Measurements from ENCODE around the gene CDCP1.
A peak's percentile ranks its signal among the peaks of the same experiment; 100 is the strongest.

Gene CDCP1

DNA sequence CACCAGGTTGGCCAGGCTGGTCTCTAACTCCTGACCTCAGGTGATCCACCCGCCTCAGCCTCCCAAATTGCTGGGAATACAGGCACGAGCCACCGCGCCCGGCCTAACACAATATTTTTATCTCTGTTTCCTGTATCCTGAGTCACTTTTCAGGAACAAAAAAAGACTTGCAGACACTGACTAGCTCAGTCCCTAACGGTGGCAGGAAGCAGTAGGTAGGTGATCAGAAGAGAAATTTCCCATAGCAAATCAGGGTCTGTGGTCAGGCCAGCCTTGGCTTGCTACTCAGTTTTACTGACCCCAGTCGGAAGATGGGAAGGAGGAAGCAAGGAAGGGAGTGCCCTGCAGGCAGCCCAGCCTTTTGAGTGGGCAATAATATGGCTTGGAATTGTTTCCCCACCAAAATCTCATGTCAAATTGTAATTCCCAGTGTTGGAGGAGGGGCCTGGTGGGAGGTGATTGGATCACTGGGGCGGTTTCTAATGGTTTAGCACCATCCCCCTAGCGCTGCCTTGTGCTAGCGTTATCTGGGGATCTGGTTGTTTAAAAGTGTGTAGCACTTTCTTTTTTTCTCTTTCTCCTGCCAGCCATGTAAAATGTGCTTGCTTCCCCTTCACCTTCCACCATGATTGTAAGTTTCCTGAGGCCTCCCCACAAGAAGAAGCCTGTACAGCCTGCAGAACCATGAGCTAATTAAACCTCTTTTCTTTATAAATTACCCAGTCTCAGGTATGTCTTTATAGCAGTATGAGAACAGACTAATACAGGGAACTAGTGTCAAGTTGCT is 19.5 kb upstream of the CDCP1 start:
- H3K27me3 Mint-ChIP-seq (ENCODE audit: low read depth): peaks cover 19% of the 10 kb centered on the region
- no peaks in the 10 kb centered on the region for H3K36me3 Mint-ChIP-seq (ENCODE audit: low read depth)
- peaks cover 6% of the 10 kb centered on the region for H3K9me3 Mint-ChIP-seq
- H3K4me3 Mint-ChIP-seq: no peak overlapping the region
- TF ChIP-seq, protein P1, sequence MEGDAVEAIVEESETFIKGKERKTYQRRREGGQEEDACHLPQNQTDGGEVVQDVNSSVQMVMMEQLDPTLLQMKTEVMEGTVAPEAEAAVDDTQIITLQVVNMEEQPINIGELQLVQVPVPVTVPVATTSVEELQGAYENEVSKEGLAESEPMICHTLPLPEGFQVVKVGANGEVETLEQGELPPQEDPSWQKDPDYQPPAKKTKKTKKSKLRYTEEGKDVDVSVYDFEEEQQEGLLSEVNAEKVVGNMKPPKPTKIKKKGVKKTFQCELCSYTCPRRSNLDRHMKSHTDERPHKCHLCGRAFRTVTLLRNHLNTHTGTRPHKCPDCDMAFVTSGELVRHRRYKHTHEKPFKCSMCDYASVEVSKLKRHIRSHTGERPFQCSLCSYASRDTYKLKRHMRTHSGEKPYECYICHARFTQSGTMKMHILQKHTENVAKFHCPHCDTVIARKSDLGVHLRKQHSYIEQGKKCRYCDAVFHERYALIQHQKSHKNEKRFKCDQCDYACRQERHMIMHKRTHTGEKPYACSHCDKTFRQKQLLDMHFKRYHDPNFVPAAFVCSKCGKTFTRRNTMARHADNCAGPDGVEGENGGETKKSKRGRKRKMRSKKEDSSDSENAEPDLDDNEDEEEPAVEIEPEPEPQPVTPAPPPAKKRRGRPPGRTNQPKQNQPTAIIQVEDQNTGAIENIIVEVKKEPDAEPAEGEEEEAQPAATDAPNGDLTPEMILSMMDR (IDR thresholded peaks at IDR 0.05; ENCODE audit: unreplicated experiment in 3 of 3): no peak
- peak overlapping the region; percentile 74 to 82 (median 75) for H3K27ac Mint-ChIP-seq
- H3K4me1 Mint-ChIP-seq: peaks cover 37% of the 10 kb centered on the region

DNA sequence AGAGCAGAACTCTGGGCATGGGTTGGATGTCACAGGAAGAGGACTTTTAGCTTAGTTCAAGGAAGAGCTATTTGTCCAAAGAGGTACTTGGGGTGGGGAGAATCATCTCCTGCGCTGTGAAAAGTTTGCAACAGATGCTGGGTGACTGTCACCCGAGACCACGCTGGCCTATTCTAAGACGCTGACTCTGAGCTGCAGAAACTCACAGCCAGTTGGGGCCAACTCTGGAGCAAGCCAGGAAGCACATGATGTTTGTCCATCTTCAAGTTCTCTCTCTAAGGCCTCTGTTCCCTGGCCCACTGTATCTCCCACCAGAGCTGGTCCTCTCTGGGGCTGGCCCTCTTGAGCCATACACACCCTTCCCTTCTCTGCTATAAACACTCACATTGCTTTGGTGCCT is 17.9 kb upstream of the CDCP1 start:
- Mint-ChIP-seq H3K4me3 (no peak overlapping the region), H3K9me3 (peaks cover 6% of the 10 kb centered on the region), H3K27me3 (ENCODE audit: low read depth) (peaks cover 18% of the 10 kb centered on the region), H3K36me3 (ENCODE audit: low read depth) (no peaks in the 10 kb centered on the region), H3K27ac (no peak overlapping the region), H3K4me1 (peaks cover 25% of the 10 kb centered on the region)
- TF ChIP-seq, protein P1 (IDR thresholded peaks at IDR 0.05; ENCODE audit: unreplicated experiment in 3 of 3): no peak

DNA sequence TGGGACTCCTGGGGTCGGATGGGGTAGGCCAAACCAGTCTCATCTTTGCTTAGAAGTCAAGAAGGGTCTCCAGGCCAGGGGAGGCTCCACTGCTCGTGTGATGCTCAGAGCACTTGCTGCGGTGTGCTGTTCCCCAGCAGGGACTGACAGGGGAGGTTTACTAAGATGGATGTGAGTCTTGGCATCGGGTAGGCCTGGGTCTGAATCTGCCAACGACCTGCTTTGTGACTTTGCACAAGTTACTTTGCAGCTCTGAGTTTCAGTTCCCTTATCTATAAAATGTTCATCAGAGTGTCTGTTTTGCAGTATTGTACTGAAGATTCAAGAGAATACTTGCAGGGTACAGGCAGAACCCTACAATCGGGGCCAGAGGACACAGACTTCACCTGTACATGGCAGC is 17.3 kb upstream of the CDCP1 start:
- Mint-ChIP-seq H3K27me3 (ENCODE audit: low read depth) (peaks cover 18% of the 10 kb centered on the region), H3K9me3 (peaks cover 6% of the 10 kb centered on the region), H3K4me1 (peaks cover 23% of the 10 kb centered on the region), H3K27ac (no peak overlapping the region), H3K36me3 (ENCODE audit: low read depth) (no peaks in the 10 kb centered on the region), H3K4me3 (no peak overlapping the region)
- TF ChIP-seq, protein P1 (IDR thresholded peaks at IDR 0.05; ENCODE audit: unreplicated experiment in 3 of 3): no peak

DNA sequence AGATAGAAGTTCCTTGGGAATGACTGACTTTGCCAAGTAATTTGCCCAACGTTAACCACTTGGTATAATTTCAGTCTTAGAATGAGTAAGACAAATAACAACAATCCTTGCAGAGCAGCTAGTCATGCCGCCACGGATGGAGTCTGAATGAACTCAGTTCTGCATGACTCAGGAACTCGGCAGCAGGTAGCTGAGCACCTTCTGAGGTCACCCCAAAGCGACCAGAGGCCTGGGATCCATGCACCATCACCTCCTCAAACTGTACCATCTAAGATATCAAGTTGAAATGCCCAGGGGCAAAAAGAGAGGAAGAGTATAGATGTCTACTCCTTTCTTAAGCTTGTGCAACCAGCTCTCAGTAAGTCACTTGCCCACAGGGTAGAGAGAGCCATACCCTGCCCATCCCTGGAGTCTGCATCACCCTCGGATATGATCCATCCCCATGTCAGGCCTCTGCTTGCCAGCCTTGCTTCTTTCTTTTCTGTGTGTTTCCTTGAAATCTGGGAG is 8.5 kb upstream of the CDCP1 start:
- Mint-ChIP-seq H3K27me3 (ENCODE audit: low read depth) (peaks cover 27% of the 10 kb centered on the region), H3K9me3 (peaks cover 22% of the 10 kb centered on the region), H3K4me3 (no peak overlapping the region), H3K27ac (no peak overlapping the region), H3K4me1 (no peaks in the 10 kb centered on the region), H3K36me3 (ENCODE audit: low read depth) (no peaks in the 10 kb centered on the region)
- TF ChIP-seq, protein P1 (IDR thresholded peaks at IDR 0.05; ENCODE audit: unreplicated experiment in 3 of 3): no peak

DNA sequence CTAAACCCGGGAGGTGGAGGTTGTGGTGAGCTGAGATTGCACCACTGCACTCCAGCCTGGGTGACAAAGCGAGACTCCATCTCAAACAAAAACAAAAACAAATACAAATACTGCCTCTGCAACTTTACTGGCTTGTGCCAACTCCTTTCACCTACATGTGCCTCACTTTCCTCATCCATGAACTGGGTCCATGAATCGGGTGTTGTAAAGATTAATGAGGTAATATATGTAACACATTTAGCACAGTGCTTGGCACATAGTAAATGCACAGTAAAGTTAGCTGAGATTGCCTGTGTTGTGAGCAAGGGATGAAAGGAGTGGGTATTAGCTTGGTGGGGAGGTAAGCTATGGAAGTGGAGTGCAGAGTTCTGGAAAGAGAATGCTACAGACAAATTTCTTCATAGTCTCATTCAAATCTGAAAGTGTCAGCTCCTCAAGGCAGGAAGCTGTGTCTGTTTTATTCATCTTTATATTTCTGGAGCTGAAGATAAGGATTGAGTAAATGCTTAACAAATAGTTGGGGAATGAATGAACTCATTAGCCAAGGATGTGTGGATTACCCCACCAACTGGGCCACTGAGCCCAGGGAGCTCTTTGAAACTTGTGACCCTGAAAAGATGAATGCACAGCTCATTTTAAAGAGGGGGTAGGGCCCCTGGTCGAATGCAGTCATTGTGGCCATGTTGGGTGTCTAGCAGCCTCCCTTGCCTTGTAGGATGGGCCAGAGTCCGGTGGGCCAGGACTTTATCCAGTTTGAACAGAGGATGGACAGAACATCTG is 7.7 kb upstream of the CDCP1 start:
- TF ChIP-seq, protein P1 (IDR thresholded peaks at IDR 0.05; ENCODE audit: unreplicated experiment in 3 of 3): no peak
- Mint-ChIP-seq H3K4me1 (no peaks in the 10 kb centered on the region), H3K36me3 (ENCODE audit: low read depth) (no peaks in the 10 kb centered on the region), H3K9me3 (peaks cover 27% of the 10 kb centered on the region), H3K4me3 (no peak overlapping the region), H3K27me3 (ENCODE audit: low read depth) (peaks cover 33% of the 10 kb centered on the region), H3K27ac (no peak overlapping the region)
